GM12874 (cell line): Measurements from ENCODE around the gene FEZF1.

Experiments used
- TF ChIP-seq, protein P1 (sequence below): IDR thresholded peaks from 2 replicates; pipeline ENCODE4 v1.5.1; 2011; ENCODE audit warnings: low read depth, mild to moderate bottlenecking, control low read depth, low read length, moderate library complexity; ENCODE audit not compliant: insufficient read depth

Gene FEZF1

DNA sequence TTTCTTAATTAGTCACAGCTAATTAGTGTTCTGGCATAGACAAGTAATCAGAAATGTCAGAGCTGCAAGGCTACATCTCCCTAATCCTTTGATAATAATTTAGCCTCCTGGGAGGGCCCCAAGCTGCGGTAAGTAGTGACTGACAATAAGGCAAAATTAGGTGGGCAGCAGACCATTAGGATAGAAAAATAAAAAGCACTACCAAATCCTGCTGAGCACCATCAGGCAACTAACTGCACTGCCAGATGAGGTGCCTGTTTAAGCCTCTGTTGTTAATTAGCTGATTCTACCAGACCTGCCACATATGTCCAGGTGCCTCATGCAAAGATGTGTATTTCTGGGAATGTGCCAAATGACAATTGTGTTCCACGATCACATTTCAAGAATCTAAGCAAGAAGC, 32.5 kb upstream of the FEZF1 start:
- TF ChIP-seq, protein P1, sequence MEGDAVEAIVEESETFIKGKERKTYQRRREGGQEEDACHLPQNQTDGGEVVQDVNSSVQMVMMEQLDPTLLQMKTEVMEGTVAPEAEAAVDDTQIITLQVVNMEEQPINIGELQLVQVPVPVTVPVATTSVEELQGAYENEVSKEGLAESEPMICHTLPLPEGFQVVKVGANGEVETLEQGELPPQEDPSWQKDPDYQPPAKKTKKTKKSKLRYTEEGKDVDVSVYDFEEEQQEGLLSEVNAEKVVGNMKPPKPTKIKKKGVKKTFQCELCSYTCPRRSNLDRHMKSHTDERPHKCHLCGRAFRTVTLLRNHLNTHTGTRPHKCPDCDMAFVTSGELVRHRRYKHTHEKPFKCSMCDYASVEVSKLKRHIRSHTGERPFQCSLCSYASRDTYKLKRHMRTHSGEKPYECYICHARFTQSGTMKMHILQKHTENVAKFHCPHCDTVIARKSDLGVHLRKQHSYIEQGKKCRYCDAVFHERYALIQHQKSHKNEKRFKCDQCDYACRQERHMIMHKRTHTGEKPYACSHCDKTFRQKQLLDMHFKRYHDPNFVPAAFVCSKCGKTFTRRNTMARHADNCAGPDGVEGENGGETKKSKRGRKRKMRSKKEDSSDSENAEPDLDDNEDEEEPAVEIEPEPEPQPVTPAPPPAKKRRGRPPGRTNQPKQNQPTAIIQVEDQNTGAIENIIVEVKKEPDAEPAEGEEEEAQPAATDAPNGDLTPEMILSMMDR, result no peak

DNA sequence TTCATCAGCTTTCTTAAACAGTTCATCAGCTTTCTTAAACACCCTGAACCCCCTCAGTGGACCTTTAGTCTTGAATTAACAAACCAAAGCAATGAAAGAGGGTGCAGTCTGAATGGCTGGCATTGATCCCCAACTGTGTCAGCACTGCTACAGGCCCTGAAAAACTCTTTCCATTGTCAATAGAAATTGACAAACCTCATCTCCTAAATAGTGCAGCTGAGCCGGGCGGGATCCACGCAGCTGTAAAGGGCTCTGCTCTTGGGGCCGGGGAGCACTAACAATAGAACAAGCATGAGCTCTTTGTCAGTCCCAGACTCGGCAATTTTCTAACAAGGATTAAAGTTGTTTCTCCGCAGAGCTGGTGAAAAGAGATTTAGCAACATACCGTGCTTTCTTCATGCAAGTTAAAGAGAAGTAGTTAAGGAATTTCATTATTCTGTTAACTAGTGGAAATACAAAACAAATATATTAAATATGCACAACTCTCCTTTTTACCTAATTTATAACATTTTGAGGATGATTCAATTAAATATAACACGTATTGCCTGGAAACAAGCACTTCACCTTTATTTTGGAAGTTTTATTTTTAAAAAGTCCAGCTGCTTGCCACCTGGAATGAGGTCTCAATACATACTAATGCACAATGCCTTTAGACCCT, 24.7 kb upstream of the FEZF1 start:
- TF ChIP-seq, protein P1, result no peak

DNA sequence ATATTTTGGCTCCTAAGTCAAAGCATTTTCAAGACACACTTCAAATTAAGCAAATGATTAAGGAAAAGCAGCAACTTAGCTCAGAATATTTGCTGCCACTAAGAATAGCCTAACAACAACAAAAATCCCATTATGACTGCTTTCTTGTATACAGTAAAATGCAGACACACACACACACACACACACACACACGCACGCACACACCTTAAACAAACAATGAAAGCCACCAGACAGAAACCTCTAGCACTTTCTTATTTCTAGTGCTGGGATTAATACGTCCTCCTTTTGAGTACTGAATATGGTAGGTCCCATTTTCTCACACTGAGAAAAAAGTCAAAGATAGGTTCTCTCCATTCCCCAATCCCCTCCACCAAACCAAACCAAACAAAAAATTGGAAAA, 23.4 kb upstream of the FEZF1 start:
- TF ChIP-seq, protein P1, result no peak

DNA sequence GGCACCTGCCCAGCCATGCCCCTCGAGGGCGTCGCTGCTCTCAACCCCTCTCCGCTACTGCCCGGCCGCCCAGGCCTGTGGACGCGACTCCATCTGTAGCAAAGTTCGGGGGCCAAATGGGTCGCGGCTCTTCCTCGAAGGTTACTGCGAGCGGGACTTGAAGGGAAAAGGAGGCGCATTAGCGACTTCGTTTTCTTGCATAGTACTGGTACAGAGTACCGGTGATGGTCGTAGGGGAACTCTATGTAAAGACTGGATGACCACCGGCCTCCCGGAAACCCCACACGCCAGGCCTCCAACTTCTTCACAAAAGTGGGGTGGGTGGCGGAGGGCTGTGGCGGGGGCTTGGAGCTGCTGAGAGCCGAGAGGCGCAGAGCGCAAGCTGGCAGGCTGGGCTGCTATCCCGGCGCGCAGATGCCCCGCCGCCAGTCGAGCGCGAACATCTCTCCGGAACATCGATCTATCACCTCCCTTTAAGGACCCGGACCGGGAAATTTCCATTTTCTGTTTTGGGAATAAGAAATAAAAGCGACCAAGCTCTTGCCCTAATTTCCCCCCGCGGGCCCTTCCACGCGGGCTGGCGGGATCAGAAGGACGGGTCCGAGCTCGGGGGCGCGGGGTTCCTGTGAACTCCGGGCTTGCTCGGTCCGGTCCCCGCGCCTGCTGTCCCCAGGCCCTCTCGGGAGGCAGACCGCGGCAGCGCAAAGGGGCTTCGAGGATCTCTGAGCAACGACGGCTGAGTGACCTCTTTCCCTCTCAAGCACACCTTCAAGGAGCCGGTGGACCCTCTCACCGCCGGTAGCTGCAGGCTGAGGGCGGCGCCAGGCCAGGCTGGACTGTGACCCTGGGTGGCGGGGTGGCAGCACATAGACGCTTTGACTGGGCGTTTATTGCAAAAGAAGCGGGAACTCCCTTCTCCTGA, 12.2 kb upstream of the FEZF1 start:
- TF ChIP-seq, protein P1, result no peak

DNA sequence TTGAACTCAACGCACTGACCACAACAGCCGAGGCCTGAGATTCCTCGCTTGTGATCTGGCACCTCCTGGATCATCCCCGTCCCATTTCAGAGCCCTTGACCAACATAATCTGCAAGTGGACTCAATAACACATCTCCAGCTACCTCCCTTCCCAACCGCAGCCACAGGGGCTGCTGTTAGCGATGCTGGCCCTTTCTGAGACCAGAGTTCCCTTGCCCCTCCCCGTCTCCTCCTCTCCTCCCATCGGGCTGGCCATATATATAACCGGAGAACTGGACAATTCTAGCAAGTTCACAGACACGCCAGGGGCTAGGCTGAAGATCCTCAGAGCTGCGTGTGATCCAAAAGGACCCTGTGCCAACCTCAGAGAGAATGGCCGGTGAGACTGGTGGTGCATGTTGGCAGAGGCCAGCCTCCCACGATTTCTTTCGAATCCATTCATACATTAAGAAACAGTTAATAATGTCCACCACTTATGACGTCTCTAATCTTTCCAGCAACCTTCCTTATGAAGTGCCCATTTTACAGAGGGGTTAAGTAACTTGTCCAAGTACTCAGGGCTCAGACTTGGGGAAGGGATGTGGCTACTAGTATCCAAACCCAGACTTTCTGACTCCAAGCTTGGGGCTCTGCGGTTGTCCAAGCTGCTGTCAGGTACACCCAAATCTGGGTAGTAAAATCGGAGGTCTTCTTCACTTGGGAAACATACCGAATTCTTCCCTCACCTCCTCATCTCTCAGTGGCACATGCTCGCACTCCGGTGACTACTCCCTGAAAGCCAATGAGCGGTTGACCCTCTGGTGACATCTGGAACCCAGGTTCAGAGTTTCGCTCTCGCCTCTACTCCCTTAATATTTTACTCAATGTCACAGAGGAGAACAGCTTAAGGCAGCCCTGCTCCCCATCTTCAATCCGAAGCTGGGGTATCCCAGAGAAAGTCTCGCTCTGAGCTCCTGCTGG, 11.2 kb upstream of the FEZF1 start:
- TF ChIP-seq, protein P1, result no peak

DNA sequence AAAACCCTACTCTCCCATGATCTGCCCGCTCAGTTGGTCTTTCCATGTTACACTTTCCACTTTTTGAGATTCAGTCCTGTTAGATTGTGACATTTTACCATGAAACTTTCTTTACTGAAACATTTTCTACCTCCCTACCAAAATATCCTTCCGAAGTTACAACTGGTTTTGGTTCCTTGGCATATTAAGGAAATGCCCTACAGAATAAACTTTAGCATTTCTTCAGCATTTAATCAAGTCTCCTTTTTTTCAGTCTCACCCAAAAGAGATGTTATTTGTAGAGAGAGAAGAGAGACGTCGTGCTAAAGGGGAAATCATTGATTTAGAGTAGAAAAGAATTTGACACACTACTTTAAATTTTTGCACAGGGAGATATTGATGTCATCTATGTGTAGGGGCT, 9.7 kb upstream of the FEZF1 start:
- TF ChIP-seq, protein P1, result no peak

DNA sequence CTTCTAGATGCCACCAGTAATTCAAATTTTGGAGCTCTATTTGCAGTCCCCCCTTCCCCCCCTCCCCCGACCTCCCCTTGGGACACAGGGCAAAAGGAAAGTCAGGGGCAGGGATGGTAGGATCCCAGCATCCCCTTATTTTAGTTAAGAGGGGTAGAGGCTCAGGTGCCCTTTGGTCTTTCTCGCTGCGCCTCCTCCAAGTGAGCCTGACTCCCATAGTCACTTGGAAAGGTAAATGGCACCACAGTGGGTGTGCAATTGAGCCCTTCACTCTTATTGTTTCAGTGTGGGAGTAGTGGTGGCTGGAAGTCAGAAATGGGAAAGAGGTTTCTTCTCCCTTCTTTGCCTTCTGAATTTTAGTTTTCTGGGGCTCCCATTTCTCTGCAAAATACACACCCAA, 8.2 kb upstream of the FEZF1 start:
- TF ChIP-seq, protein P1, result no peak
